Prostate gland (tissue), 2 donors: ENCODE results near the gene MYBPC3.

Experiments used
- POLR2A ChIP-seq: fragments of 450-650 bp; IDR thresholded peaks from one replicate; pipeline ENCODE4 v1.6.1; 2016; ENCODE audit warnings: antibody characterized with exemption, mild to moderate bottlenecking
- POLR2AphosphoS5 ChIP-seq: sonication (generic); formaldehyde crosslinking; IDR thresholded peaks from one replicate; pipeline ENCODE4 v1.6.1; 2017; ENCODE audit warnings: antibody characterized with exemption
- TF ChIP-seq, protein P1 (sequence below), 4 experiments: fragments of 200-600 bp in 2 of 4; fragments of 450-650 bp in 2 of 4; sonication (generic) in 2 of 4; IDR thresholded peaks; 1 replicate in 3 of 4; 2 replicates in 1 of 4; pipeline ENCODE4 v1.5.1; 2016 to 2019; ENCODE audit warnings: antibody characterized with exemption in 4 of 4, mild to moderate bottlenecking in 2 of 4, moderate library complexity in 2 of 4

DNA sequence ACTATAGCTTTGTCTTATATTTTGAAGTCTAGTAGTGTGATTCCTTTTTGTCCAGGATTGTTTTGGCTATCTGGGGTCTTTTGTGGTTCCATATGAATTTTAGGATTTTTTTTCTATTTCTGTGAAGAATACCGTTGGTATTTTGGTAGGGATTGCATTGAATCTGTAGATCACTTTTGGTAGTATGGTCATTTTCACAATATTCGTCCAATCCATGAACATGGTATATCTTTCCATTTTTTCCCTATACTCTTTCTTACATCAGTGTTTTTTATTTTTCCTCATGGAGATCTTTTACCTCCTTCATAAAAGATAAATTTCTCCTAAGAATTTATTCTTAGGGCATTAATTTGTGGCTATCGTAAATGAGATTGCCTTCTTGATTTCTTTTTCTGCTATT lies 53.4 kb downstream of the MYBPC3 start:
- TF ChIP-seq, protein P1, sequence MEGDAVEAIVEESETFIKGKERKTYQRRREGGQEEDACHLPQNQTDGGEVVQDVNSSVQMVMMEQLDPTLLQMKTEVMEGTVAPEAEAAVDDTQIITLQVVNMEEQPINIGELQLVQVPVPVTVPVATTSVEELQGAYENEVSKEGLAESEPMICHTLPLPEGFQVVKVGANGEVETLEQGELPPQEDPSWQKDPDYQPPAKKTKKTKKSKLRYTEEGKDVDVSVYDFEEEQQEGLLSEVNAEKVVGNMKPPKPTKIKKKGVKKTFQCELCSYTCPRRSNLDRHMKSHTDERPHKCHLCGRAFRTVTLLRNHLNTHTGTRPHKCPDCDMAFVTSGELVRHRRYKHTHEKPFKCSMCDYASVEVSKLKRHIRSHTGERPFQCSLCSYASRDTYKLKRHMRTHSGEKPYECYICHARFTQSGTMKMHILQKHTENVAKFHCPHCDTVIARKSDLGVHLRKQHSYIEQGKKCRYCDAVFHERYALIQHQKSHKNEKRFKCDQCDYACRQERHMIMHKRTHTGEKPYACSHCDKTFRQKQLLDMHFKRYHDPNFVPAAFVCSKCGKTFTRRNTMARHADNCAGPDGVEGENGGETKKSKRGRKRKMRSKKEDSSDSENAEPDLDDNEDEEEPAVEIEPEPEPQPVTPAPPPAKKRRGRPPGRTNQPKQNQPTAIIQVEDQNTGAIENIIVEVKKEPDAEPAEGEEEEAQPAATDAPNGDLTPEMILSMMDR (IDR thresholded peaks at IDR 0.05) = no peak
- TF ChIP-seq POLR2A (no peak), POLR2AphosphoS5 (no peak)
